Astrocyte (in vitro differentiated cells and primary cell): ENCODE measurements around the gene NPAS3. TPM values are rescaled to one million over a fixed set of nuclear protein-coding genes. Genes with fewer than 3 reads are reported as not detected.

Experiments used
- DNase-seq: peaks from one replicate; pipeline ENCODE4 v3.0.0-alpha.2; 2010; ENCODE audit warnings: low read depth
- FAIRE-seq: peaks from 2 replicates; lab custom pipeline; 2011; peaks lifted over from hg19 to GRCh38; lab: Jason Lieb, UNC
- H2AFZ ChIP-seq: 2 replicates; pipeline ENCODE4 v1.6.0; 2012; ENCODE audit warnings: low read depth, low read length, inconsistent platforms
- H3K27ac ChIP-seq: 2 replicates; pipeline ENCODE4 v1.5.1; 2011; ENCODE audit warnings: low read depth, low read length, inconsistent platforms
- H3K27me3 ChIP-seq: 2 replicates; pipeline ENCODE4 v1.6.0; 2011; ENCODE audit warnings: low read length, inconsistent platforms; ENCODE audit not compliant: insufficient read depth
- H3K36me3 ChIP-seq: 2 replicates; pipeline ENCODE4 v1.5.1; 2011; ENCODE audit warnings: low read length, inconsistent platforms; ENCODE audit not compliant: insufficient read depth
- H3K4me1 ChIP-seq: 2 replicates; pipeline ENCODE4 v1.5.1; 2011; ENCODE audit warnings: low read length, inconsistent platforms; ENCODE audit not compliant: insufficient read depth
- H3K4me2 ChIP-seq: 2 replicates; pipeline ENCODE4 v1.6.0; 2012; ENCODE audit warnings: low read length, inconsistent platforms
- H3K4me3 ChIP-seq: 2 replicates; pipeline ENCODE4 v1.5.1; 2011; ENCODE audit warnings: low read depth, mild to moderate bottlenecking, low read length, inconsistent platforms; ENCODE audit not compliant: insufficient read depth
- H3K79me2 ChIP-seq: 2 replicates; pipeline ENCODE4 v1.6.0; 2012; ENCODE audit warnings: mild to moderate bottlenecking, low read length, inconsistent platforms; ENCODE audit not compliant: insufficient read depth
- H3K9ac ChIP-seq: 2 replicates; pipeline ENCODE4 v1.6.0; 2012; ENCODE audit warnings: mild to moderate bottlenecking, low read length, inconsistent platforms
- H3K9me3 ChIP-seq: 2 replicates; pipeline ENCODE4 v1.5.1; 2012; ENCODE audit warnings: low read depth, mild to moderate bottlenecking, low read length, inconsistent platforms; ENCODE audit not compliant: insufficient read depth
- H4K20me1 ChIP-seq: 2 replicates; pipeline ENCODE4 v1.6.0; 2012; ENCODE audit warnings: low read length, inconsistent platforms; ENCODE audit not compliant: insufficient read depth
- H3K27ac Mint-ChIP-seq: one replicate; pipeline ENCODE4 v1.8.0; 2021; ENCODE audit warnings: mild to moderate bottlenecking, mixed read lengths; ENCODE audit not compliant: unreplicated experiment
- H3K27me3 Mint-ChIP-seq: one replicate; pipeline ENCODE4 v1.8.0; 2021; ENCODE audit warnings: low read depth, mixed read lengths; ENCODE audit not compliant: unreplicated experiment
- H3K36me3 Mint-ChIP-seq: one replicate; pipeline ENCODE4 v1.8.0; 2021; ENCODE audit warnings: low read depth, mixed read lengths; ENCODE audit not compliant: unreplicated experiment
- H3K4me1 Mint-ChIP-seq: one replicate; pipeline ENCODE4 v1.8.0; 2021; ENCODE audit warnings: low read depth, mixed read lengths; ENCODE audit not compliant: unreplicated experiment
- H3K4me3 Mint-ChIP-seq: one replicate; pipeline ENCODE4 v1.8.0; 2021; ENCODE audit warnings: mild to moderate bottlenecking, moderate library complexity, mixed read lengths; ENCODE audit not compliant: unreplicated experiment
- H3K9me3 Mint-ChIP-seq: one replicate; pipeline ENCODE4 v1.8.0; 2021; ENCODE audit warnings: mild to moderate bottlenecking, mixed read lengths; ENCODE audit not compliant: unreplicated experiment
- EZH2 ChIP-seq: IDR thresholded peaks from 2 replicates; pipeline ENCODE4 v1.6.1; 2012; ENCODE audit warnings: mild to moderate bottlenecking, low read length, inconsistent platforms; ENCODE audit not compliant: insufficient read depth
- total RNA-seq: library from RNA; stranded (reverse); gene quantifications from 2 replicates; pipeline ENCODE4 v1.2.1, GENCODE V29; 2021
- TF ChIP-seq, protein P1 (sequence below): IDR thresholded peaks from 2 replicates; pipeline ENCODE4 v1.5.1; 2011; ENCODE audit warnings: low read depth, mild to moderate bottlenecking, inconsistent platforms, low read length, moderate library complexity; ENCODE audit not compliant: insufficient read depth

The NPAS3 gene
- total RNA-seq, 1 donor from 2014 or later, result 2.6 TPM

DNA sequence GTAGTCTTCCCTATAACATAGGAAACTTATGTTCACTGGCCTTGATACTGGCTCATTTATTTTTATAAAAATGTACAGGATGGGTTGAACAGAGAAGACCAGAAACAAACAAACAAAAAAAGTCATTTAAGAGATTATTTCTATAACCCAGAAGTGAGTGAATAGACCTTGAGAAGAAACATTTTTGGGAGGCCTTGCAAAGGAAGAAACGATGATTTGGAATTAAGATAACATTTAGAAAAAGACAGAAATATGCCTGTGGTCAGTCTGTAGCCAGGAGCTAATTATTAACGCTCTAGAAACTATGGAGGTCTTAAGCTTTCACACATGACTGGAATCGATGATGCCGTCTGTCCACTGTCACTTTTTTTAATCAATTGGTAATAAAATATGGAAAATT lies 748.2 kb downstream of the NPAS3 start:
- H3K4me2 ChIP-seq, result peak overlapping the region; percentile 31
- H3K4me3 Mint-ChIP-seq, result no peak overlapping the region
- FAIRE-seq, result no peak

DNA sequence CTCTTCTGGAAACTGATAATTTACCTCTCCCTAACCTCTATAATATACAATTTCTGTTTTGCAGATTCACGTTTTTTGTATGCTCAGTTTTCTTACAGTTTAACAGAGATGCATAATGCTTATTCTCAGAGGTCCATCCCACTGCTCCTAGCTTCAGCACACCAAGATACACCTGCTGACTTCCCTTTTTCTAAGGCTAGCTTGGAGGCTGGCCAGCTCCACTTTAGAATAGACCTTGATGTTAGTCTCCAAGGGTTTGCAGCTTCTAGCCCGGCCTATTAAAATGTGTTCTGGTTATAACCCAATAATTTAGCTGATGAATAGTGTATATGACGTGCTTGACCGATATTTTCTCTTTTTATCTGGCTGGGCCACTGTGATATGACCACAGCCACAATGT lies 751.0 kb downstream of the NPAS3 start:
- Mint-ChIP-seq H3K27me3 (no peaks in the 10 kb centered on the region), H3K36me3 (no peaks in the 10 kb centered on the region)
- TF ChIP-seq EZH2, result no peak
- TF ChIP-seq, protein P1, sequence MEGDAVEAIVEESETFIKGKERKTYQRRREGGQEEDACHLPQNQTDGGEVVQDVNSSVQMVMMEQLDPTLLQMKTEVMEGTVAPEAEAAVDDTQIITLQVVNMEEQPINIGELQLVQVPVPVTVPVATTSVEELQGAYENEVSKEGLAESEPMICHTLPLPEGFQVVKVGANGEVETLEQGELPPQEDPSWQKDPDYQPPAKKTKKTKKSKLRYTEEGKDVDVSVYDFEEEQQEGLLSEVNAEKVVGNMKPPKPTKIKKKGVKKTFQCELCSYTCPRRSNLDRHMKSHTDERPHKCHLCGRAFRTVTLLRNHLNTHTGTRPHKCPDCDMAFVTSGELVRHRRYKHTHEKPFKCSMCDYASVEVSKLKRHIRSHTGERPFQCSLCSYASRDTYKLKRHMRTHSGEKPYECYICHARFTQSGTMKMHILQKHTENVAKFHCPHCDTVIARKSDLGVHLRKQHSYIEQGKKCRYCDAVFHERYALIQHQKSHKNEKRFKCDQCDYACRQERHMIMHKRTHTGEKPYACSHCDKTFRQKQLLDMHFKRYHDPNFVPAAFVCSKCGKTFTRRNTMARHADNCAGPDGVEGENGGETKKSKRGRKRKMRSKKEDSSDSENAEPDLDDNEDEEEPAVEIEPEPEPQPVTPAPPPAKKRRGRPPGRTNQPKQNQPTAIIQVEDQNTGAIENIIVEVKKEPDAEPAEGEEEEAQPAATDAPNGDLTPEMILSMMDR, result no peak

More for the DNA sequence above, 748.2 kb downstream of the NPAS3 start:
- H3K9ac ChIP-seq, result no peak overlapping the region
- H3K27ac Mint-ChIP-seq, result no peak overlapping the region
- no peaks in the 10 kb centered on the region for H3K9me3 Mint-ChIP-seq
- H3K4me1 Mint-ChIP-seq, result peaks cover 16% of the 10 kb centered on the region
- H3K79me2 ChIP-seq, result no peaks in the 10 kb centered on the region
- no peak overlapping the region for H3K4me3 ChIP-seq
- peak; percentile 73 for DNase-seq
- H2AFZ ChIP-seq, result no peak overlapping the region
- no peaks in the 10 kb centered on the region for H3K36me3 ChIP-seq
- no peaks in the 10 kb centered on the region for H3K9me3 ChIP-seq
- H3K27ac ChIP-seq, result peak overlapping the region; percentile 70
- no peaks in the 10 kb centered on the region for H3K27me3 ChIP-seq
- H3K36me3 Mint-ChIP-seq, result no peaks in the 10 kb centered on the region
- H4K20me1 ChIP-seq, result no peaks in the 10 kb centered on the region
- peaks cover 23% of the 10 kb centered on the region for H3K4me1 ChIP-seq
- TF ChIP-seq, protein P1, result no peak
- no peak for TF ChIP-seq EZH2
- no peaks in the 10 kb centered on the region for H3K27me3 Mint-ChIP-seq

DNA sequence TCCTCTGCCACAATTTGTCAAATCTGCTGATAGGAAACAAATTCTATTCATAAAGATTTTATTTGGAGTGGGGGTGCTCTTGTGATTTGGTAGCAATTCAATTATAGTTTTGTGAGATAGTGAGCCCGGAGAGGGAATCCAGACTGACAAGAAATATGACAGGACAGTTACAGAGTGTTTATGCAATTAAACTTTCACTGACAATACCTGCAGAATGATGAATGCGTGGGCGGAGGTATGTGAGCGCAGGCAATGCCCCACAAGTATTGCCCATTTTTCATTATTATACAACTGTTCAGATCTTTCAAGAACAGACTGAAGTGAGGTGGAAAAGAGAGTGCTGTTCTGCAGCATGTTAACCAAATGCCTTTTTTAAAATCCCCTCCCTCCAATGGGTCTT lies 753.2 kb downstream of the NPAS3 start:
- H3K79me2 ChIP-seq, result no peaks in the 10 kb centered on the region
- H3K27me3 ChIP-seq, result no peaks in the 10 kb centered on the region
- Mint-ChIP-seq H3K36me3 (no peaks in the 10 kb centered on the region), H3K27ac (no peak overlapping the region), H3K27me3 (no peaks in the 10 kb centered on the region), H3K4me1 (peaks cover 20% of the 10 kb centered on the region), H3K9me3 (no peaks in the 10 kb centered on the region), H3K4me3 (no peak overlapping the region)
- H4K20me1 ChIP-seq, result no peaks in the 10 kb centered on the region
- H3K4me2 ChIP-seq, result peak overlapping the region; percentile 48
- FAIRE-seq (no peak), DNase-seq (no peak)
- H2AFZ ChIP-seq, result no peak overlapping the region
- no peaks in the 10 kb centered on the region for H3K36me3 ChIP-seq
- peaks cover 21% of the 10 kb centered on the region for H3K4me1 ChIP-seq
- H3K4me3 ChIP-seq, result no peak overlapping the region
- no peak for TF ChIP-seq EZH2
- TF ChIP-seq, protein P1, result no peak
- H3K9ac ChIP-seq, result no peak overlapping the region
- no peak overlapping the region for H3K27ac ChIP-seq
- H3K9me3 ChIP-seq, result no peaks in the 10 kb centered on the region

More for the DNA sequence above, 751.0 kb downstream of the NPAS3 start:
- no peaks in the 10 kb centered on the region for H4K20me1 ChIP-seq
- no peak overlapping the region for H3K4me3 ChIP-seq
- no peaks in the 10 kb centered on the region for H3K27me3 ChIP-seq
- H3K9me3 ChIP-seq, result no peaks in the 10 kb centered on the region
- H2AFZ ChIP-seq, result no peak overlapping the region
- H3K79me2 ChIP-seq, result no peaks in the 10 kb centered on the region
- H3K4me1 Mint-ChIP-seq, result peaks cover 29% of the 10 kb centered on the region
- no peak overlapping the region for H3K9ac ChIP-seq
- H3K36me3 ChIP-seq, result no peaks in the 10 kb centered on the region
- H3K4me1 ChIP-seq, result peaks cover 32% of the 10 kb centered on the region
- H3K4me3 Mint-ChIP-seq, result no peak overlapping the region
- FAIRE-seq (no peak), DNase-seq (no peak)
- H3K4me2 ChIP-seq, result no peak overlapping the region
- no peaks in the 10 kb centered on the region for H3K9me3 Mint-ChIP-seq
- H3K27ac ChIP-seq, result no peak overlapping the region
- no peak overlapping the region for H3K27ac Mint-ChIP-seq
